ENCODE measurements around the gene CRKL. TPM values are rescaled to one million over a fixed set of nuclear protein-coding genes. Genes with fewer than 3 reads are reported as not detected.

Gene CRKL
- total RNA-seq, 2 donors from 2014 or later, result 42.1 to 45.2 TPM

DNA sequence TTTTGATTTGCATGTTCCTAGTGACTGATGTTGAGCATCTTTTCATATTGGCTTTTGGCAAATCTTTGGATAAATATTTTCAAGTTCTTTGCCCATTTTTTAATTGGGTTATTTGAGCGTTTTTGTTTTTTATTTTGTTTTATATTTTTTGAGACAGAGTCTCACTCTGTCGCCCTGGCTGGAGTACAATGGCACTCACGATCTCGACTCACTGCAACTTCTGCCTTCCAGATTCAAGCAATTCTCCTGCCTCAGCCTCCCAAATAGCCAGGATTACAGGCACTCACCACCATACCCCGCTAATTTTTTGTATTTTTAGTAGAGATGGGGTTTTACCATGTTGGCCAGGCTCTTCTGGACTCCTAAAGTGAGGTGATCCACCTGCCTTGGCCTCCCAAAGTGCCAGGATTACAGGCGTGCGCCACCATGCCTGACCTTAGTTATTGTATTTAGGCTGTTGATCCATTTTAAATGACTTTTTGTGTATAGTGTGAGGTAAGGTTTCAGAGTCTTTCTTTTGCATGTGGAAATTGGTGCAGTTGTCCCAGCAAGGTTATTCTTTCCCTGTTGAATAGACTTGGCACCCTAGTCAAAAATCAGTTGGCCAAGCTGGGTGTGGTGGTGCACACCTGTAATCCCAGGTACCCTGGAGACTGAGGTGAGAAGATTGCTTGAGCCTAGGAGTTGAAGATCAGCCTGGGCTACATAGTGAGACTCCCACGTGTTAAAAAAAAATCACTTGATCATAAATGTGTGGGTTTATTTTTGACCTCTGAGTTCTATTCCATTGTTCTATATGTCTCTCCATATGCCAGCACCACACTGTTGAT, 26.1 kb downstream of the CRKL start:
- Histone ChIP-seq H3K4me1 (ENCODE audit: control insufficient read depth in 1 of 2, low read depth in 2 of 2) (peaks cover 10 to 49% of the 10 kb centered on the region in 2 donors), H3K27ac (no peak overlapping the region), H3K27me3 (replicated peaks; ENCODE audit: insufficient read depth) (no peaks in the 10 kb centered on the region), H3K4me3 (no peak overlapping the region), H3K9me3 (no peaks in the 10 kb centered on the region), H3K36me3 (no peaks in the 10 kb centered on the region)
- TF ChIP-seq, protein P1, sequence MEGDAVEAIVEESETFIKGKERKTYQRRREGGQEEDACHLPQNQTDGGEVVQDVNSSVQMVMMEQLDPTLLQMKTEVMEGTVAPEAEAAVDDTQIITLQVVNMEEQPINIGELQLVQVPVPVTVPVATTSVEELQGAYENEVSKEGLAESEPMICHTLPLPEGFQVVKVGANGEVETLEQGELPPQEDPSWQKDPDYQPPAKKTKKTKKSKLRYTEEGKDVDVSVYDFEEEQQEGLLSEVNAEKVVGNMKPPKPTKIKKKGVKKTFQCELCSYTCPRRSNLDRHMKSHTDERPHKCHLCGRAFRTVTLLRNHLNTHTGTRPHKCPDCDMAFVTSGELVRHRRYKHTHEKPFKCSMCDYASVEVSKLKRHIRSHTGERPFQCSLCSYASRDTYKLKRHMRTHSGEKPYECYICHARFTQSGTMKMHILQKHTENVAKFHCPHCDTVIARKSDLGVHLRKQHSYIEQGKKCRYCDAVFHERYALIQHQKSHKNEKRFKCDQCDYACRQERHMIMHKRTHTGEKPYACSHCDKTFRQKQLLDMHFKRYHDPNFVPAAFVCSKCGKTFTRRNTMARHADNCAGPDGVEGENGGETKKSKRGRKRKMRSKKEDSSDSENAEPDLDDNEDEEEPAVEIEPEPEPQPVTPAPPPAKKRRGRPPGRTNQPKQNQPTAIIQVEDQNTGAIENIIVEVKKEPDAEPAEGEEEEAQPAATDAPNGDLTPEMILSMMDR (IDR thresholded peaks at IDR 0.05), result no peak
- ATAC-seq (ENCODE audit: insufficient number of reproducible peaks, low FRiP score, low read depth) (no peak), DNase-seq (ENCODE audit: low spot score) (no peak)

DNA sequence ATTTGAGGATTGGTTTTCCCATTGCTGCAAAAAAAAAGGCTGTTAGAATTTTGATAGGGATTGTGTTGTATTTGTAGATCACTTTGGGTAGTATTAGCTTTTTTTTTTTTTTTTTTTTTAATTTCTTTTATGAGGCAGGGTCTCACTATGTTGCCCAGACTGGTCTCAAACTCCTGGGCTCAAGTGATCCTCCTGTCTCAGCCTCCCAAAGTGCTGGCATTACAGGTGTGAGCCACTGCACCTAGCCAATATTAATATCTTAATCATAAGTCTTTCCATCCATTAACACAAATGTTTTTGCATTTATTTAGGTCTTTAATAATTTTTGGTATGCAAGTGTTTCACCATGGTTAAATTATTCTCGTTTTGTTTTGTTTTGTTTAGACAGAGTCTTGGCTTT, 26.8 kb downstream of the CRKL start:
- Histone ChIP-seq H3K36me3 (no peaks in the 10 kb centered on the region), H3K4me3 (no peak overlapping the region), H3K9me3 (no peaks in the 10 kb centered on the region), H3K27ac (no peak overlapping the region), H3K4me1 (ENCODE audit: control insufficient read depth in 1 of 2, low read depth in 2 of 2) (peaks cover 8 to 44% of the 10 kb centered on the region in 2 donors), H3K27me3 (replicated peaks; ENCODE audit: insufficient read depth) (no peaks in the 10 kb centered on the region)
- ATAC-seq (ENCODE audit: insufficient number of reproducible peaks, low FRiP score, low read depth) (no peak), DNase-seq (ENCODE audit: low spot score) (no peak)
- TF ChIP-seq, protein P1 (IDR thresholded peaks at IDR 0.05), result no peak

DNA sequence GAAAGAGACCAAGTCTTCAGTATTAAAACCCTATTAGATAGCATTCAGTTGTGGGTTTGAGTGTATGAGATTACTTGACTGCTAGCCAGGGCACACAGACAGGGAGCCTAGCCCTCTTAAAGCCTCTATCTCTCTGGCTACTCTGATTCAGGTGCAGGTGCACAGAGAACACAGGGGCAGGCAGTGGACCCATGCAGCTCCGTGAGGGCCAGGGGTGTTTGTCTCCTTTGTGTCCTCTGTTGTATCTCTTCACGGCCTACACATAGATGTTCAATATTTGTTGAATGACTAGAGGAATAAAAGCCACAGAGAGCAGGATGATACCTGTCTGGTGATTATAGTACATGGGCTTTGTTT, 28.3 kb downstream of the CRKL start:
- TF ChIP-seq, protein P1 (IDR thresholded peaks at IDR 0.05), result no peak
- no peak overlapping the region for H3K27ac ChIP-seq
- H3K36me3 ChIP-seq, result peaks cover 7% of the 10 kb centered on the region
- ATAC-seq (ENCODE audit: insufficient number of reproducible peaks, low FRiP score, low read depth) (no peak), DNase-seq (ENCODE audit: low spot score) (no peak)
- no peaks in the 10 kb centered on the region for H3K9me3 ChIP-seq
- H3K4me1 ChIP-seq (ENCODE audit: control insufficient read depth in 1 of 2, low read depth in 2 of 2), result peaks cover 8 to 36% of the 10 kb centered on the region in 2 donors
- H3K27me3 ChIP-seq (replicated peaks; ENCODE audit: insufficient read depth), result no peaks in the 10 kb centered on the region
- H3K4me3 ChIP-seq, result no peak overlapping the region

DNA sequence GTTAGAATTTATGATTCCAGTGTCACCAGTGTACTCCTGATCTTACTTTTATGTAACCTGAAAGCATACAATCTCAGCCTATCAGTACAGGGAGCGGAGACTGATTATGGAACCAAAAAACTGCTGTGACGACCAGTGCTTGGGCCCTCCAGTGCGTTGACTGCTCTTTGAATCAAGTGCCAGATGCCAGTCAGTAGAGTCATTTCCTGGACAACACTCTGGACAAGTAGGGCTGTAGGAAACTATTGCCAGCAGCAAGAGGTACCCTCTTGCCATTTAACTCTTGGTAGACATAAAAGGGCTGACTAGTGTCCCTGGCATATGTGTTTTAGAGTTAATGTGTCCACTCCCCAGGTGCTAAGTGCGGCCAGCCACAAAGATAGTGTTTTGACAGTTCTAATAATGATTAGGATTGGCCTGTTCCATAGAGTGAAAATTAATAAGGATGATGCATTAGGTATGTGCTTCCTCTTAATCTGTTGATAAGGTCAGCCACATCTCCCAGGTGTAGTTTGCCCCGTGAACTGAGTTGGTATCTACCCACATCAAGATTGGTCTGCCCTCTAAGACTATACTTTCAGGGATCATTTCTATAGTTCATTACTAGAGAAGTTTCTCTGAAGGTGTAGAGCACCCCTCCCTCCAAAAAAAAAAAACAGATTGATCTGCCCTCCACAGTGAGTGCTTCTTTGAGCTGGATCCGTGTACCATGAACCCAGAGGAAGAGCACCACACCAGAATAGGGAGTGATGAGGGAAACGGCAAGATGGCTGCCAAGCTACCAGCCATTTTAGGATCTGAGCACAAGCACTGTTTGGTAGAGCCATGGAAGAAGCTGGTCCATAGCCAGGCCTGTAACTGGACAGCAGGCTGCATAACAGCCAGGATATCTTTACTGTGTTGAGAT, 29.1 kb downstream of the CRKL start:
- no peak for ATAC-seq (ENCODE audit: insufficient number of reproducible peaks, low FRiP score, low read depth)
- no peaks in the 10 kb centered on the region for H3K27me3 ChIP-seq (replicated peaks; ENCODE audit: insufficient read depth)
- DNase-seq (ENCODE audit: low spot score), result no peak
- no peak overlapping the region for H3K4me3 ChIP-seq
- H3K27ac ChIP-seq, result no peak overlapping the region
- TF ChIP-seq, protein P1 (IDR thresholded peaks at IDR 0.05), result no peak
- no peaks in the 10 kb centered on the region for H3K9me3 ChIP-seq
- peaks cover 8 to 32% of the 10 kb centered on the region in 2 donors for H3K4me1 ChIP-seq (ENCODE audit: control insufficient read depth in 1 of 2, low read depth in 2 of 2)
- peaks cover 10% of the 10 kb centered on the region for H3K36me3 ChIP-seq

DNA sequence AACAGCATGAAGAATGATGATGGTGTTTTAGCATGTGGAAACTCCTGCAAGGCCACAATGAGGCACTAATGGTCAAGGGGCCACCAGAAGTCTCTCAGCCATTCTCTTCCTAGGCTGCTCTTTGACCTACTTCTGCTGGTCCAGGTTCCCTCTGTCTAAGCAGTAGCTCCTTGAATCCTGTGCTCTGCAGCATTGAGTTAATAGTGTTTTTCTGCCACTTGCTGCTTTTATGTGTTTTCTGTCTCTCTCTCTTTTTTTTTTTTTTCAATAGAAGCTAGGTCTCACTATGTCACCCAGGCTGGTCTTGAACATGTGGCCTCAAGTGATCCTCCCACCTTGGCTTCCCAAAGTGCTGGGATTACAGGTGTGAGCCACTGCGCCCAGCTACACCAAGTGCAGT, 29.8 kb downstream of the CRKL start:
- peaks cover 8 to 28% of the 10 kb centered on the region in 2 donors for H3K4me1 ChIP-seq (ENCODE audit: control insufficient read depth in 1 of 2, low read depth in 2 of 2)
- TF ChIP-seq, protein P1 (IDR thresholded peaks at IDR 0.05), result no peak
- no peak for ATAC-seq (ENCODE audit: insufficient number of reproducible peaks, low FRiP score, low read depth)

More for the DNA sequence above, 29.8 kb downstream of the CRKL start:
- DNase-seq (ENCODE audit: low spot score), result no peak
- Histone ChIP-seq H3K4me3 (no peak overlapping the region), H3K27ac (no peak overlapping the region), H3K9me3 (no peaks in the 10 kb centered on the region), H3K36me3 (peaks cover 10% of the 10 kb centered on the region), H3K27me3 (replicated peaks; ENCODE audit: insufficient read depth) (no peaks in the 10 kb centered on the region)
